HepG2 (cell line): ENCODE results near the gene TANC1. TPM values are rescaled to one million over a fixed set of nuclear protein-coding genes. Genes with fewer than 3 reads are reported as not detected.

Experiments used
- ATAC-seq: fragments of 200-7000 bp; cut with Tn5 transposase; 3 replicates; pipeline ENCODE4 v1.9.1; 2020; ENCODE audit warnings: mild to moderate bottlenecking, moderate library complexity
- BruUV-seq: library from RNA; stranded (reverse); fragments of 400-500 nt; replicated peaks from 2 replicates; lab custom pipeline; 2021; lab: Mats Ljungman, UMichigan
- CTCF ChIA-PET: fragments of 300-600 bp; formaldehyde crosslinking; extraction: SDS; loops from one replicate; lab custom pipeline; 2021; ENCODE audit warnings: low total read pairs, inconsistent platforms, low intra/inter-chr PET ratio; lab: Yijun Ruan, JAX
- POLR2A ChIA-PET: fragments of 350-600 bp; sonication (Branson Sonifier 250); formaldehyde crosslinking; loops from one replicate; lab custom pipeline; 2020; ENCODE audit warnings: antibody characterized with exemption, inconsistent platforms; lab: Yijun Ruan, JAX
- DNase-seq: peaks from one replicate; pipeline ENCODE4 v3.0.0-alpha.2; 2015; ENCODE audit warnings: low spot score
- FAIRE-seq: peaks from 3 replicates; lab custom pipeline; 2011; peaks lifted over from hg19 to GRCh38; lab: Jason Lieb, UNC
- H2AFZ ChIP-seq: one replicate; pipeline ENCODE4 v1.6.1; 2011; ENCODE audit warnings: low read length, inconsistent platforms
- H3K27ac ChIP-seq: fragments of 300-600 bp; 3 replicates; pipeline ENCODE4 v1.8.0; 2011; ENCODE audit warnings: mixed run types, mild to moderate bottlenecking, mixed read lengths, low read length, inconsistent platforms; ENCODE audit not compliant: insufficient read depth; ENCODE audit errors: extremely low read length
- H3K27me3 ChIP-seq, 2 experiments: fragments of 200-600 bp in 1 of 2; 2 replicates in 1 of 2; 3 replicates in 1 of 2; pipeline versions ENCODE4 v1.6.0 to v1.8.0; 2011; ENCODE audit warnings: low read length in 2 of 2, mild to moderate bottlenecking in 2 of 2, moderate library complexity in 2 of 2, inconsistent platforms in 1 of 2; ENCODE audit not compliant: insufficient read depth in 2 of 2, control insufficient read depth in 1 of 2
- H3K36me3 ChIP-seq, 2 experiments: fragments of 200-600 bp in 1 of 2; replicated peaks in 1 of 2; 2 replicates in 1 of 2; 3 replicates in 1 of 2; pipeline versions ENCODE4 v1.5.1 to v1.8.0; 2011; ENCODE audit warnings: low read length in 2 of 2, inconsistent platforms in 1 of 2; ENCODE audit not compliant: insufficient read depth in 2 of 2, control insufficient read depth in 1 of 2
- H3K4me1 ChIP-seq: 2 replicates; pipeline ENCODE4 v1.5.1; 2012; ENCODE audit warnings: low read length, inconsistent platforms; ENCODE audit not compliant: insufficient read depth
- H3K4me2 ChIP-seq: 2 replicates; pipeline ENCODE4 v1.6.0; 2011; ENCODE audit warnings: low read depth, low read length, inconsistent platforms
- H3K4me3 ChIP-seq, 3 experiments: fragments of 200-600 bp in 1 of 3; sonication (generic), shearing (Covaris generic) in 1 of 3; replicated peaks in 1 of 3; 2 replicates each; pipeline ENCODE4 v1.5.1; 2011 to 2016; ENCODE audit warnings: low read length in 3 of 3, inconsistent platforms in 2 of 3, low read depth in 2 of 3, mild to moderate bottlenecking in 2 of 3, control low read depth in 1 of 3, mixed read lengths in 1 of 3; ENCODE audit not compliant: insufficient read depth in 1 of 3
- H3K79me2 ChIP-seq: one replicate; pipeline ENCODE4 v1.6.1; 2011; ENCODE audit warnings: low read length, inconsistent platforms; ENCODE audit not compliant: insufficient read depth
- H3K9ac ChIP-seq: 2 replicates; pipeline ENCODE4 v1.6.0; 2011; ENCODE audit warnings: mild to moderate bottlenecking, low read depth, low read length, inconsistent platforms; ENCODE audit not compliant: insufficient read depth
- H3K9me3 ChIP-seq: 2 replicates; pipeline ENCODE4 v1.5.1; 2012; ENCODE audit warnings: mild to moderate bottlenecking, low read length
- H4K20me1 ChIP-seq: 2 replicates; pipeline ENCODE4 v1.6.0; 2011; ENCODE audit warnings: inconsistent platforms, mild to moderate bottlenecking, low read length, moderate library complexity; ENCODE audit not compliant: insufficient read depth
- ARHGAP35 ChIP-seq: sonication (generic); formaldehyde crosslinking; IDR thresholded peaks from 2 replicates; pipeline ENCODE4 v1.9.0; 2022; ENCODE audit warnings: mild to moderate bottlenecking, inconsistent platforms, moderate library complexity, missing genetic modification reagents, borderline replicate concordance
- ARNTL ChIP-seq: sonication (generic); formaldehyde crosslinking; IDR thresholded peaks from 2 replicates; pipeline ENCODE4 v1.4.0; 2020; ENCODE audit warnings: mild to moderate bottlenecking, missing genetic modification reagents
- ASH2L ChIP-seq: fragments of 300-600, 200-600 bp; sonication (generic); IDR thresholded peaks from 2 replicates; pipeline ENCODE4 v1.7.0; 2017; ENCODE audit warnings: low read depth, mild to moderate bottlenecking, moderate library complexity, mixed read lengths, low read length; ENCODE audit not compliant: insufficient read length
- ATAD3A ChIP-seq: sonication (generic); formaldehyde crosslinking; IDR thresholded peaks from 2 replicates; pipeline ENCODE4 v1.4.0; 2020; ENCODE audit warnings: missing genetic modification reagents
- KDM1A ChIP-seq: IDR thresholded peaks from 2 replicates; pipeline ENCODE4 v1.6.1; 2016; ENCODE audit warnings: missing compliant biosample characterization
- SMARCE1 ChIP-seq: fragments of 450-650 bp; IDR thresholded peaks from 2 replicates; pipeline ENCODE4 v1.6.1; 2017; ENCODE audit warnings: borderline replicate concordance
- TOE1 ChIP-seq: sonication (generic); formaldehyde crosslinking; IDR thresholded peaks from 2 replicates; pipeline ENCODE4 v1.4.0; 2020; ENCODE audit warnings: mild to moderate bottlenecking, missing genetic modification reagents
- ZBTB20 ChIP-seq: sonication (generic); formaldehyde crosslinking; IDR thresholded peaks from 2 replicates; pipeline ENCODE4 v1.8.1; 2023; ENCODE audit warnings: missing genetic modification reagents, low read depth, mild to moderate bottlenecking, borderline replicate concordance
- ZNF552 ChIP-seq: sonication (generic); formaldehyde crosslinking; IDR thresholded peaks from 2 replicates; pipeline ENCODE4 v1.9.0; 2022; ENCODE audit warnings: missing genetic modification reagents, mild to moderate bottlenecking, borderline replicate concordance
- WGBS: methylation state at CpG from one replicate; pipeline ENCODE4 v1.1.6; 2017; ENCODE audit warnings: low lambda C conversion rate; 5-methylcytosine and 5-hydroxymethylcytosine counted together
- in situ Hi-C: cut with HindIII; loops from 2 replicates; pipeline ENCODE4 v1.10.0; 2017; ENCODE audit warnings: low pct_unique_long_range_greater_than_20kb; ENCODE audit not compliant: extremely low pct_ligation_motif_present
- intact Hi-C: fragments of 100-400 bp; cut with micrococcal nuclease; formaldehyde crosslinking; loops from one replicate; pipeline ENCODE4 v1.10.0; 2022; ENCODE audit not compliant: unreplicated experiment
- polyA plus RNA-seq, 8 experiments: library from polyadenylated mRNA; depleted of rRNA in 3 of 8; stranded (reverse) in 7 of 8; unstranded in 1 of 8; fragments of >200 nt; fragmentation: Illumina TruSeq in 4 of 8; extraction: Trizol in 4 of 8; gene quantifications; 2 replicates each; pipeline versions ENCODE4 v1.2.1 to v1.2.3, GENCODE V29; 2011 to 2016; ENCODE audit warnings: low read depth in 4 of 8, missing spikeins in 1 of 8, mixed read lengths in 1 of 8; ENCODE audit not compliant: insufficient read depth in 1 of 8
- total RNA-seq, 5 experiments: library from RNA; depleted of rRNA; stranded (reverse); fragments of >200 nt; fragmentation: Illumina TruSeq; extraction: Trizol; gene quantifications; 2 replicates each; pipeline ENCODE4 v1.2.3, GENCODE V29; 2016; ENCODE audit warnings: low read depth in 1 of 5

Gene TANC1
- total and polyA plus RNA-seq, 2 of the 13 experiments (the other 11 are each of a cell fraction or from before 2014, with no cell fraction given), result 2.3 to 5.6 TPM

GRCh38 chr2:158965107-158965506, 3.3 kb upstream of the TANC1 start (continued):
- TF ChIP-seq TOE1 (no peak), ZBTB20 (CRISPR knock-in tag) (no peak), ASH2L (no peak), ATAD3A (CRISPR knock-in tag) (no peak), KDM1A (CRISPR knock-in tag) (no peak), ARNTL (CRISPR knock-in tag) (no peak)

GRCh38 chr2:158965641-158966040, 2.8 kb upstream of the TANC1 start:
- Histone ChIP-seq H3K27me3 (peaks cover 0 to 46% of the 10 kb centered on the region in 2 experiments; a peak in 4 of 5 replicates), H2AFZ (no peak overlapping the region), H3K4me3 (no peak overlapping the region), H3K4me2 (no peak overlapping the region), H3K36me3 (no peaks in the 10 kb centered on the region), H4K20me1 (no peaks in the 10 kb centered on the region), H3K9me3 (no peaks in the 10 kb centered on the region), H3K79me2 (no peaks in the 10 kb centered on the region), H3K27ac (no peak overlapping the region), H3K9ac (no peak overlapping the region), H3K4me1 (peaks cover 28% of the 10 kb centered on the region)
- in situ Hi-C loops, result no loop called here
- TF ChIP-seq ZNF552 (CRISPR knock-in tag) (no peak), ARHGAP35 (CRISPR knock-in tag) (no peak), SMARCE1 (no peak)
- intact Hi-C loops, result loop anchor here (5.0 kb wide), 1 partner anchor 63 kb away; no protein-coding TSS in a partner anchor
- DNase-seq (no peak), FAIRE-seq (no peak), ATAC-seq (no peak)
- POLR2A ChIA-PET, result no interaction called here
- CTCF ChIA-PET, result no interaction called here
- 67% methylated on average over 3 of the region's 3 CpGs for WGBS
- BruUV-seq, result no TSS peak
